Ovary (tissue), 9 donors: Measurements from ENCODE around the gene C1QTNF12. TPM values are rescaled to one million over a fixed set of nuclear protein-coding genes. Genes with fewer than 3 reads are reported as not detected.

Experiments
- DNase-seq, 5 donors: peaks; one replicate each; pipeline ENCODE4 v3.0.0-alpha.2; 2019 to 2020
- H3K27ac ChIP-seq, 2 donors: fragments of 200-600 bp; one replicate each; pipeline versions ENCODE4 v1.5.1 to v1.8.0; 2019 to 2022
- H3K27me3 ChIP-seq: fragments of 200-600 bp; one replicate; pipeline ENCODE4 v1.8.0; 2022
- H3K36me3 ChIP-seq: fragments of 200-600 bp; sonication (generic); one replicate; pipeline ENCODE4 v1.5.1; 2019
- H3K4me1 ChIP-seq: one replicate; pipeline ENCODE4 v1.8.1; 2013; ENCODE audit warnings: mild to moderate bottlenecking, moderate library complexity; ENCODE audit not compliant: insufficient read depth
- H3K4me3 ChIP-seq: fragments of 200-600 bp; sonication (generic); one replicate; pipeline ENCODE4 v1.5.1; 2017
- H3K9me3 ChIP-seq, 2 donors: fragments of 200-600 bp in 1 of 2; sonication (generic) in 1 of 2; one replicate each; pipeline versions ENCODE4 v1.5.1 to v1.8.1; 2013 to 2019; ENCODE audit warnings: mild to moderate bottlenecking in 1 of 2, moderate library complexity in 1 of 2
- EP300 ChIP-seq: sonication (generic); formaldehyde crosslinking; IDR thresholded peaks from one replicate; pipeline ENCODE4 v1.6.1; 2017; ENCODE audit warnings: antibody characterized with exemption
- POLR2A ChIP-seq: fragments of 450-650 bp; IDR thresholded peaks from one replicate; pipeline ENCODE4 v1.6.1; 2017; ENCODE audit warnings: antibody characterized with exemption, mild to moderate bottlenecking, moderate library complexity
- WGBS, 3 donors: extraction: QIAGEN DNeasy Blood & Tissue Kit in 1 of 3; methylation state at CpG; one replicate each; pipeline versions ENCODE4 v1.1.5 to v1.1.7; 2013 to 2017; 5-methylcytosine and 5-hydroxymethylcytosine counted together
- intact Hi-C, 4 donors: fragments of 100-400 bp; cut with DNase I; formaldehyde crosslinking; loops; one replicate each; pipeline versions ENCODE4 v1.11.0 to v1.15.1; 2022 to 2023
- polyA plus RNA-seq, 2 donors: library from polyadenylated mRNA; stranded (reverse); fragments of 200-250 nt in 1 of 2; fragments of 350-450 nt in 1 of 2; fragmentation: Illumina TruSeq in 1 of 2; extraction: RNeasy Lipid Tissue Mini Kit (QIAGEN cat#74804) in 1 of 2; gene quantifications; one replicate each; pipeline ENCODE4 v1.2.3, GENCODE V29; 2013 to 2014
- total RNA-seq, 7 donors: library from RNA; depleted of rRNA in 2 of 7; stranded (reverse); fragments of >200 nt in 2 of 7; fragmentation: NEBNext Ultra II Directional in 3 of 7; extraction: Animal tissue kit (Norgen Biotek cat#: 25700) in 3 of 7; gene quantifications; one replicate each; pipeline versions ENCODE4 v1.1.0 to v1.2.4, GENCODE V29; 2016 to 2023
- TF ChIP-seq, protein P1 (sequence below), 3 donors: fragments of 450-650 bp in 2 of 3; fragments of 200-600 bp in 1 of 3; IDR thresholded peaks; one replicate each; pipeline versions ENCODE4 v1.5.1 to v1.8.0; 2016 to 2022; ENCODE audit warnings: antibody characterized with exemption in 3 of 3, mild to moderate bottlenecking in 1 of 3
- donor health status: DM: no; HTN: no; CAD: no; lungs with moderate emphysema.
- donor health status: DM: no; HTN: no; CAD: no.
- donor health status: Bipolar disorder and iron deficiency.
- donor health status: DM: yes; HTN: yes; CAD: no.
- donor health status: DM: no; HTN: no; CAD: no.
- donor health status: DM: yes; HTN: yes; CAD: no.

C1QTNF12 gene
- total and polyA plus RNA-seq, 9 donors: 0.92 to 4.8 (median 1.4) TPM; not detected in 1

DNA sequence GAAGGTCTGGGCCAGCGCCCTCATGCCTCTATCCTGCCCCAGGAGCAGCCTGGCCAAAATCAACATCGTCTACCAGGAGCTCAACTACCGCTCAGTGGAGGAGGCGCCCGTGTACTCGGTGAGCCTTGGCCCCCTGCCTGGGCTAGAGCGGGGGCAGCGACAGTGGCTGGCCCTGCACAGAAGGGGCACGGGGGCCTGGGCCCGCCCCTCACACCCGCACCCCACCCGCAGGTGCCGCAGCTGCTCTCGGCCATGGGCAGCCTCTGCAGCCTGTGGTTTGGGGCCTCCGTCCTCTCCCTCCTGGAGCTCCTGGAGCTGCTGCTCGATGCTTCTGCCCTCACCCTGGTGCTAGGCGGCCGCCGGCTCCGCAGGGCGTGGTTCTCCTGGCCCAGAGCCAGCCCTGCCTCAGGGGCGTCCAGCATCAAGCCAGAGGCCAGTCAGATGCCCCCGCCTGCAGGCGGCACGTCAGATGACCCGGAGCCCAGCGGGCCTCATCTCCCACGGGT is 44.6 kb upstream of the C1QTNF12 start:
- intact Hi-C loops: loop anchor here in 3 of 4 donors (5.0 to 10.0 kb wide), 3 partner anchors 169 to 306 kb away; partner anchors contain the start of gene PERM1 (in 2 of the 3)

DNA sequence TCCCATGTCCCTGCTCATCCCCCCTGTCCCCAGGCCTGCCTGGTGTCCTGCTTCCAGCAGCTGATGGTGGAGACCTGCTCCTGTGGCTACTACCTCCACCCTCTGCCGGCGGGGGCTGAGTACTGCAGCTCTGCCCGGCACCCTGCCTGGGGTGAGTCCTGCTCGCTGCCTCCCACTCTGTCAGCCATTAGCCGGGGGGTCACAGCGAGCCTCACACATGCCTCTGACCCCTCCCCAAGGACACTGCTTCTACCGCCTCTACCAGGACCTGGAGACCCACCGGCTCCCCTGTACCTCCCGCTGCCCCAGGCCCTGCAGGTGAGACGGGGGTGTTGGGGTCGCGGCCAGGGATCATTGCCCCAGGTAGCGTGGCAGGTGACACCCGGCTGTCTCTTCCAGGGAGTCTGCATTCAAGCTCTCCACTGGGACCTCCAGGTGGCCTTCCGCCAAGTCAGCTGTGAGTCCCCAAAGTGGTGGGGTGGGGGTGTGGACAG is 43.8 kb upstream of the C1QTNF12 start:
- H3K4me3 ChIP-seq: no peak overlapping the region
- H3K27ac ChIP-seq: no peak overlapping the region
- 55 to 67% (median 66%) methylated on average over 15 of the region's 15 CpGs for WGBS, 3 donors
- H3K4me1 ChIP-seq: peaks cover 3% of the 10 kb centered on the region
- H3K27me3 ChIP-seq: no peaks in the 10 kb centered on the region
- DNase-seq: peak in 4 of 5 donors; percentile 33 to 66 (median 48)
- H3K9me3 ChIP-seq: no peaks in the 10 kb centered on the region
- H3K36me3 ChIP-seq: no peaks in the 10 kb centered on the region
- no peak for TF ChIP-seq EP300
- TF ChIP-seq, protein P1, sequence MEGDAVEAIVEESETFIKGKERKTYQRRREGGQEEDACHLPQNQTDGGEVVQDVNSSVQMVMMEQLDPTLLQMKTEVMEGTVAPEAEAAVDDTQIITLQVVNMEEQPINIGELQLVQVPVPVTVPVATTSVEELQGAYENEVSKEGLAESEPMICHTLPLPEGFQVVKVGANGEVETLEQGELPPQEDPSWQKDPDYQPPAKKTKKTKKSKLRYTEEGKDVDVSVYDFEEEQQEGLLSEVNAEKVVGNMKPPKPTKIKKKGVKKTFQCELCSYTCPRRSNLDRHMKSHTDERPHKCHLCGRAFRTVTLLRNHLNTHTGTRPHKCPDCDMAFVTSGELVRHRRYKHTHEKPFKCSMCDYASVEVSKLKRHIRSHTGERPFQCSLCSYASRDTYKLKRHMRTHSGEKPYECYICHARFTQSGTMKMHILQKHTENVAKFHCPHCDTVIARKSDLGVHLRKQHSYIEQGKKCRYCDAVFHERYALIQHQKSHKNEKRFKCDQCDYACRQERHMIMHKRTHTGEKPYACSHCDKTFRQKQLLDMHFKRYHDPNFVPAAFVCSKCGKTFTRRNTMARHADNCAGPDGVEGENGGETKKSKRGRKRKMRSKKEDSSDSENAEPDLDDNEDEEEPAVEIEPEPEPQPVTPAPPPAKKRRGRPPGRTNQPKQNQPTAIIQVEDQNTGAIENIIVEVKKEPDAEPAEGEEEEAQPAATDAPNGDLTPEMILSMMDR (IDR thresholded peaks at IDR 0.05): peak in 1 of 3 donors; percentile 24
- intact Hi-C loops: loop anchor here in 3 of 4 donors (5.0 to 10.0 kb wide), 3 partner anchors 168 to 305 kb away; partner anchors contain the start of gene PERM1 (in 2 of the 3)

More for the DNA sequence above, 44.6 kb upstream of the C1QTNF12 start:
- H3K4me3 ChIP-seq: no peak overlapping the region
- H3K36me3 ChIP-seq: no peaks in the 10 kb centered on the region
- DNase-seq: peak; percentile 27 to 66 (median 44)
- no peaks in the 10 kb centered on the region for H3K9me3 ChIP-seq
- H3K27ac ChIP-seq: no peak overlapping the region
- WGBS, 3 donors: 9 to 14% (median 10%) methylated on average over 14 to 28 of the region's 28 CpGs
- H3K4me1 ChIP-seq: peaks cover 3% of the 10 kb centered on the region
- no peaks in the 10 kb centered on the region for H3K27me3 ChIP-seq
- no peak for TF ChIP-seq POLR2A
- TF ChIP-seq EP300: no peak
- TF ChIP-seq, protein P1 (IDR thresholded peaks at IDR 0.05): no peak

DNA sequence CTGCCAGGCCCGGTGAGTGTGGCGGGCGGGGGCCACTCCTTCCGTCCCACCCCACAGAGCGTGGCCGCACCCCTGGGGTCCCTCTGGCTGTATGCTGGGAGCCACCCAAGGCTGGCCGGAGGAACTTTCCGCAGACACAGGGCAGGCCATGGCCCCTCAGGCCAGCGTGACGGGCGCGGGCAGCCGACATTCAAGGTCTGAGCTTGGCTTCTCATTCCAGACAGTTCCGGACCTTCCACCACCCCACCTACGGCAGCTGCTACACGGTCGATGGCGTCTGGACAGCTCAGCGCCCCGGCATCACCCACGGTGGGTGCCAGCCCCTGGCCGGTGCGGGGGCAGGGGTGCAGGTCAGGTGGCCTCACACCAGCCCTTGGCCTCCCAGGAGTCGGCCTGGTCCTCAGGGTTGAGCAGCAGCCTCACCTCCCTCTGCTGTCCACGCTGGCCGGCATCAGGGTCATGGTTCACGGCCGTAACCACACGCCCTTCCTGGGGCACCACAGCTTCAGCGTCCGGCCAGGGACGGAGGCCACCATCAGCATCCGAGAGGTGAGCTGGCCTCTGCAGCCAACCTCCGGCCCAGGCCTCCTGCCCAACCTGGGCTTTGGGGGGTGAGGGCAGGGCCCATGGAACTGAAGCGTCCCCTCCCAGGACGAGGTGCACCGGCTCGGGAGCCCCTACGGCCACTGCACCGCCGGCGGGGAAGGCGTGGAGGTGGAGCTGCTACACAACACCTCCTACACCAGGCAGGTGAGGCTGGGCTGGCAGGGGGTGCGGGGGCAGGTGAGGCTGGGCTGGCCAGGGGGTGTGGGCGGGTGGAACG is 41.0 kb upstream of the C1QTNF12 start:
- TF ChIP-seq EP300 (no peak), POLR2A (no peak)
- TF ChIP-seq, protein P1 (IDR thresholded peaks at IDR 0.05): no peak
- 64 to 76% (median 75%) methylated on average over 36 to 46 of the region's 46 CpGs for WGBS, 3 donors
- peaks cover 3% of the 10 kb centered on the region for H3K4me1 ChIP-seq
- peak in 2 of 5 donors; percentile 21 to 31 for DNase-seq
- H3K4me3 ChIP-seq: no peak overlapping the region
- H3K9me3 ChIP-seq: no peaks in the 10 kb centered on the region
- H3K36me3 ChIP-seq: no peaks in the 10 kb centered on the region
- no peaks in the 10 kb centered on the region for H3K27me3 ChIP-seq
- no peak overlapping the region for H3K27ac ChIP-seq
- intact Hi-C loops: no loop called here

DNA sequence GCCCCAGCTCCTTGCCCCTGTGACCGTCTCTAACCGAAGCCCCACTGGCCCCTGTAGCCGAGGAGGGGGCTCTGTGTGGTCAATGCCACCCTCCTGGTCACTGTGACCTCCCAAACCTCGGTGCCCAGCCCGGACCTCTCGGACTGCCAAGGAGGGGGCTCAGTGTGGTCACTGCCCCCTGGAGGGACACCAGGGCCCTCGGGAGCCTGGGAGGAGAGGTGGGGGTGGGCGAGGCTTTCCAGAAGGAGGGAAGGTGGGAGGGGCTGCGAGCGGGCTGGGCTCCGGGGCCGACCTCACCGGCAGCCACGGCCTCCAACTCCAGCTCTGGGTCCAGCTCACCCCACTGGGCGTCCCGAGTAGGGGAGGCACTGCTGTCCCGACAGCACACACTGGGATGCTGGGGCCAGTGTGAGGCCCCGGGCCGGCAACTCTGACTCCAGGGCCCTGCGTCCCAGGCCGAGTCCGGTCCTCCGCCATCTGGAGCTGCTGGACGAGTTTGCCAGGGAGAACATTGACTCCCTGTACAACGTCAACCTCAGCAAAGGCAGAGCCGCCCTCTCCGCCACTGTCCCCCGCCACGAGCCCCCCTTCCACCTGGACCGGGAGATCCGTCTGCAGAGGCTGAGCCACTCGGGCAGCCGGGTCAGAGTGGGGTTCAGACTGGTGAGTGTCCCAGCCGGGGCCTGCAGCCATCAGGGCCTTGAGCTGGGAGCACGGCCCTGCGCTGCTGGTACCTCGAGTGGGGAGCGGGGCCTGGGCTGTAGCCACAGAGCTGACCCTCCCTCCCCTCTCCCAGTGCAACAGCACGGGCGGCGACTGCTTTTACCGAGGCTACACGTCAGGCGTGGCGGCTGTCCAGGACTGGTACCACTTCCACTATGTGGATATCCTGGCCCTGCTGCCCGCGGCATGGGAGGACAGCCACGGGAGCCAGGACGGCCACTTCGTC is 40.1 kb upstream of the C1QTNF12 start:
- Histone ChIP-seq H3K27ac (no peak overlapping the region), H3K9me3 (no peaks in the 10 kb centered on the region), H3K27me3 (no peaks in the 10 kb centered on the region), H3K4me3 (no peak overlapping the region), H3K36me3 (no peaks in the 10 kb centered on the region), H3K4me1 (peaks cover 3% of the 10 kb centered on the region)
- WGBS, 3 donors: 24 to 42% (median 27%) methylated on average over 35 to 50 of the region's 50 CpGs
- peak in 1 of 5 donors; percentile 39 for DNase-seq
- intact Hi-C loops: no loop called here
- no peak for TF ChIP-seq EP300
- TF ChIP-seq, protein P1 (IDR thresholded peaks at IDR 0.05): no peak
- no peak for TF ChIP-seq POLR2A
